Adrenal gland (tissue), 12 donors: Measurements from ENCODE around the gene UGT8. TPM values are rescaled to one million over a fixed set of nuclear protein-coding genes. Genes with fewer than 3 reads are reported as not detected.
"Not testable (repeated sequence)": the region's sequence is repeated elsewhere in the genome, so short reads cannot be mapped to it uniquely, and the experiment has no call there.

Experiments
- DNase-seq, 7 donors: peaks; one replicate each; pipeline ENCODE4 v3.0.0-alpha.2; 2019 to 2020
- H3K27ac ChIP-seq, 5 donors: fragments of 200-600 bp; sonication (generic) in 4 of 5; 1 replicate in 3 of 5; 2 replicates in 2 of 5; pipeline versions ENCODE4 v1.5.1 to v1.8.0; 2016 to 2020; ENCODE audit warnings: mild to moderate bottlenecking in 1 of 5
- H3K27me3 ChIP-seq: fragments of 200-600 bp; 2 replicates; pipeline ENCODE4 v1.8.0; 2021
- H3K36me3 ChIP-seq, 2 donors: fragments of 200-600 bp; replicated peaks in 1 of 2; 1 replicate in 1 of 2; 2 replicates in 1 of 2; pipeline versions ENCODE4 v1.5.1 to v1.8.0; 2018 to 2022
- H3K4me1 ChIP-seq, 2 donors: fragments of 200-600 bp; replicated peaks in 1 of 2; 1 replicate in 1 of 2; 2 replicates in 1 of 2; pipeline versions ENCODE4 v1.5.1 to v1.8.0; 2018 to 2021
- H3K4me3 ChIP-seq, 4 donors: fragments of 200-600 bp; sonication (generic) in 3 of 4; one replicate each; pipeline ENCODE4 v1.5.1; 2016 to 2018
- H3K9me3 ChIP-seq, 3 donors: fragments of 200-600 bp; sonication (generic) in 1 of 3; replicated peaks in 1 of 3; 1 replicate in 2 of 3; 2 replicates in 1 of 3; pipeline versions ENCODE4 v1.5.1 to v1.8.0; 2016 to 2021
- POLR2A ChIP-seq, 2 donors: fragments of 450-650 bp; IDR thresholded peaks; one replicate each; pipeline ENCODE4 v1.6.1; 2017; ENCODE audit warnings: antibody characterized with exemption in 2 of 2, mild to moderate bottlenecking in 2 of 2, moderate library complexity in 1 of 2
- WGBS, 4 donors: extraction: QIAGEN DNeasy Blood & Tissue Kit in 2 of 4; methylation state at CpG; one replicate each; pipeline versions ENCODE4 v1.1.5 to v1.1.7; 2013 to 2017; 5-methylcytosine and 5-hydroxymethylcytosine counted together
- intact Hi-C, 2 donors: fragments of 100-400 bp; cut with DNase I; formaldehyde crosslinking; loops; one replicate each; pipeline versions ENCODE4 v1.14.1 to v1.15.0; 2022 to 2023
- polyA plus RNA-seq, 3 donors: library from polyadenylated mRNA; stranded (reverse); fragments of 200-250 nt in 2 of 3; fragments of 350-450 nt in 1 of 3; fragmentation: Illumina TruSeq in 1 of 3; extraction: RNeasy Lipid Tissue Mini Kit (QIAGEN cat#74804) in 1 of 3; gene quantifications; one replicate each; pipeline ENCODE4 v1.2.3, GENCODE V29; 2013 to 2014
- total RNA-seq, 9 donors: library from RNA; depleted of rRNA in 4 of 9; stranded (reverse); fragments of >200 nt in 4 of 9; fragments of 120-200 nt in 1 of 9; fragmentation: NEBNext Ultra II Directional in 1 of 9; extraction: Animal tissue kit (Norgen Biotek cat#: 25700) in 1 of 9; gene quantifications; one replicate each; pipeline versions ENCODE4 v1.1.0 to v1.2.4, GENCODE V29; 2013 to 2023
- TF ChIP-seq, protein P1 (sequence below), 6 experiments: fragments of 450-650 bp in 4 of 6; fragments of 200-600 bp in 2 of 6; sonication (generic) in 1 of 6; IDR thresholded peaks; 1 replicate in 5 of 6; 2 replicates in 1 of 6; pipeline versions ENCODE4 v1.5.1 to v1.8.0; 2016 to 2021; ENCODE audit warnings: antibody characterized with exemption in 6 of 6, mild to moderate bottlenecking in 2 of 6, moderate library complexity in 1 of 6
- donor health status: healthy with polysubstance abuse.
- donor health status: Bipolar disorder and iron deficiency.
- donor health status: DM: yes; HTN: yes; CAD: no.
- donor health status: DM: no; HTN: no; CAD: no.
- donor health status: DM: no; HTN: no; CAD: no.
- donor health status: DM: yes; HTN: yes; CAD: no.

UGT8 gene
- total and polyA plus RNA-seq, 12 donors = 0.08 to 0.78 (median 0.28) TPM; not detected in 5

- H3K36me3 ChIP-seq = no peaks in the 10 kb centered on the region
- no peaks in the 10 kb centered on the region for H3K9me3 ChIP-seq
- WGBS, 4 donors = 50 to 76% (median 56%) methylated on average over 1 of the region's 1 CpG
- intact Hi-C loops = no loop called here
- no peak overlapping the region for H3K27ac ChIP-seq
- H3K4me3 ChIP-seq = no peak overlapping the region
- no peaks in the 10 kb centered on the region for H3K4me1 ChIP-seq
- no peaks in the 10 kb centered on the region for H3K27me3 ChIP-seq
- DNase-seq = no peak
- TF ChIP-seq, protein P1, sequence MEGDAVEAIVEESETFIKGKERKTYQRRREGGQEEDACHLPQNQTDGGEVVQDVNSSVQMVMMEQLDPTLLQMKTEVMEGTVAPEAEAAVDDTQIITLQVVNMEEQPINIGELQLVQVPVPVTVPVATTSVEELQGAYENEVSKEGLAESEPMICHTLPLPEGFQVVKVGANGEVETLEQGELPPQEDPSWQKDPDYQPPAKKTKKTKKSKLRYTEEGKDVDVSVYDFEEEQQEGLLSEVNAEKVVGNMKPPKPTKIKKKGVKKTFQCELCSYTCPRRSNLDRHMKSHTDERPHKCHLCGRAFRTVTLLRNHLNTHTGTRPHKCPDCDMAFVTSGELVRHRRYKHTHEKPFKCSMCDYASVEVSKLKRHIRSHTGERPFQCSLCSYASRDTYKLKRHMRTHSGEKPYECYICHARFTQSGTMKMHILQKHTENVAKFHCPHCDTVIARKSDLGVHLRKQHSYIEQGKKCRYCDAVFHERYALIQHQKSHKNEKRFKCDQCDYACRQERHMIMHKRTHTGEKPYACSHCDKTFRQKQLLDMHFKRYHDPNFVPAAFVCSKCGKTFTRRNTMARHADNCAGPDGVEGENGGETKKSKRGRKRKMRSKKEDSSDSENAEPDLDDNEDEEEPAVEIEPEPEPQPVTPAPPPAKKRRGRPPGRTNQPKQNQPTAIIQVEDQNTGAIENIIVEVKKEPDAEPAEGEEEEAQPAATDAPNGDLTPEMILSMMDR (IDR thresholded peaks at IDR 0.05) = no peak
- no peak for TF ChIP-seq POLR2A (IDR thresholded peaks at IDR 0.05)
Observed at GRCh38 chr4:114668577-114668976, 70.0 kb downstream of the UGT8 start.

GRCh38 chr4:114670733-114671132 is 72.1 kb downstream of the UGT8 start:
- H3K36me3 ChIP-seq, H3K9me3 ChIP-seq, DNase-seq, H3K4me1 ChIP-seq, H3K4me3 ChIP-seq, H3K27ac ChIP-seq, intact Hi-C loops, H3K27me3 ChIP-seq: not testable (repeated sequence)
- WGBS, 4 donors = 62 to 81% (median 70%) methylated on average over 4 of the region's 4 CpGs

DNA sequence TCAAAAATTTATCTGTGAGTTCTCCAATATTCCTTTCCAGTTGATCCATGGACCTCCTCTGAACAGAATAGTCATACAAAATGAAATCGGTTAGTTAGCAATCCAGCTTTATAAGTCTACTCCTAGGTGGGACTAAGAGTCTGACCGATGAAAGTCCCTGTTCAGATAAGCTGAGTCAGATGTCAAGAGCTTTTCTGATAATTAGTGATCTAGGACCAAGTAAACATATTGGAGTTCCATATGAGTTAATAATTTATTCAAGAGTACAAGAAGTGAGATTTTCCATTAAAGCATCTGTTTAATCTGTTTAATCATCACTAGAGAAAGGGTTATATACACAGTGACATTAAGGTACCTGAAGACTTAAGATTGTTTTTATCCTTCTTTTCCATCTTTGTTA is 74.7 kb downstream of the UGT8 start:
- no peaks in the 10 kb centered on the region for H3K27me3 ChIP-seq
- no peaks in the 10 kb centered on the region for H3K9me3 ChIP-seq
- WGBS, 4 donors = 80 to 95% (median 85%) methylated on average over 2 of the region's 2 CpGs
- H3K27ac ChIP-seq = no peak overlapping the region
- no peak for DNase-seq
- TF ChIP-seq POLR2A (IDR thresholded peaks at IDR 0.05) = no peak
- TF ChIP-seq, protein P1 (IDR thresholded peaks at IDR 0.05) = no peak
- H3K4me1 ChIP-seq = no peaks in the 10 kb centered on the region
- intact Hi-C loops = no loop called here
- H3K4me3 ChIP-seq = no peak overlapping the region
- H3K36me3 ChIP-seq = no peaks in the 10 kb centered on the region

DNA sequence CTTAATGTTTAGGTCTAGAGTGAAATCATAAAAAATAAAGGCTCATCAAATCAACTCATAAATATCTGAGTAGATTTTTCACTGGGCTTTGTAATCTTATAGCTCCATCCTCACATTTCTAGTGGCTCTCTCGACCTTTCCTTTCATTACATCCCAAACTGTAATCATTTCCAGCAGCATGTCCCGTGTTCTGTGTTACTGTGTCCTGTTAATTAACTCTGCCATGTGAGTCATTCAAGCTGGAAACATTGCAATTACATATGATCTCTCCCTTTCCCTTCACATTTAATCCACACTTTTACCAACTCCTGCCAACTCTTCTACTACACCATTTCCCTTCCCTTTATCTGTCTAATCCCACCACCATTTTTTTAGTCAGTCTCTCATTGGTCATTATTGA is 75.5 kb downstream of the UGT8 start:
- TF ChIP-seq, protein P1 (IDR thresholded peaks at IDR 0.05) = no peak
- no peak for TF ChIP-seq POLR2A (IDR thresholded peaks at IDR 0.05)
- H3K27ac ChIP-seq = no peak overlapping the region
- WGBS, 4 donors = 53 to 71% (median 58%) methylated on average over 2 of the region's 2 CpGs
- H3K27me3 ChIP-seq = no peaks in the 10 kb centered on the region
- H3K36me3 ChIP-seq = no peaks in the 10 kb centered on the region
- DNase-seq = no peak
- intact Hi-C loops = no loop called here
- no peaks in the 10 kb centered on the region for H3K9me3 ChIP-seq
- H3K4me3 ChIP-seq = no peak overlapping the region
- no peaks in the 10 kb centered on the region for H3K4me1 ChIP-seq

GRCh38 chr4:114677346-114677979 is 78.9 kb downstream of the UGT8 start:
- Histone ChIP-seq H3K4me3 (no peak overlapping the region), H3K4me1 (no peaks in the 10 kb centered on the region), H3K27ac (no peak overlapping the region), H3K36me3 (no peaks in the 10 kb centered on the region), H3K9me3 (no peaks in the 10 kb centered on the region), H3K27me3 (no peaks in the 10 kb centered on the region)
- WGBS, 4 donors = 67 to 78% (median 69%) methylated on average over 1 of the region's 1 CpG
- intact Hi-C loops = no loop called here
- no peak for DNase-seq
- TF ChIP-seq, protein P1 (IDR thresholded peaks at IDR 0.05) = no peak
- TF ChIP-seq POLR2A (IDR thresholded peaks at IDR 0.05) = no peak
